GM12875 (cell line): ENCODE results near the gene GRID2.

Experiments
- H3K4me3 ChIP-seq: one replicate; pipeline ENCODE4 v1.5.1; 2011; ENCODE audit warnings: low read depth, low read length, control low read depth
- CTCF ChIP-seq: IDR thresholded peaks from 2 replicates; pipeline ENCODE4 v1.5.1; 2011; ENCODE audit warnings: low read depth, mild to moderate bottlenecking, control low read depth, inconsistent platforms, low read length, moderate library complexity, borderline replicate concordance; ENCODE audit not compliant: insufficient read depth

Gene GRID2

GRCh38 chr4:93730760-93731159 is 1427.0 kb downstream of the GRID2 start:
- H3K4me3 ChIP-seq, result no peak overlapping the region
- no peak for TF ChIP-seq CTCF

DNA sequence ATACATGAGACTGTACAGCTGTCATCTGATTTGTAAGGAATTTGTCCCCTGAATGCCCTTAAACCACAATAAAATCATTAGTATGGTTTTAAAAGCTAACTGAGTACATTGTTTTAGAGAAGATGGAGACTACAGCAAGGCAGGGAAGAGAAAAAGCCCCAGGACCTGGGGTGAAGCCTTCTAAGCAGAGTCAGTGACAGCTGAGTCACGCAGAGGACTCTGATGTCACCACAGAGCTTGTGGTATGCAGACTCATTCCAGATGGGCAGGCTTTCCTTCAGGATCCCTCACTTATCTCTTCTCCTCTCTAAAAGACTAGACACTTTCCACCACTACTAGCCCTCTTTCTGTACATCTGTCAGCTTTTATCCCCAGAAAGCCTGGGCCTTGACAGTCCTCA is 1427.7 kb downstream of the GRID2 start:
- H3K4me3 ChIP-seq, result no peak overlapping the region
- TF ChIP-seq CTCF, result no peak

- no peak for TF ChIP-seq CTCF
- no peak overlapping the region for H3K4me3 ChIP-seq
These were observed 1428.7 kb downstream of the GRID2 start for GRCh38 chr4:93732509-93732908.

DNA sequence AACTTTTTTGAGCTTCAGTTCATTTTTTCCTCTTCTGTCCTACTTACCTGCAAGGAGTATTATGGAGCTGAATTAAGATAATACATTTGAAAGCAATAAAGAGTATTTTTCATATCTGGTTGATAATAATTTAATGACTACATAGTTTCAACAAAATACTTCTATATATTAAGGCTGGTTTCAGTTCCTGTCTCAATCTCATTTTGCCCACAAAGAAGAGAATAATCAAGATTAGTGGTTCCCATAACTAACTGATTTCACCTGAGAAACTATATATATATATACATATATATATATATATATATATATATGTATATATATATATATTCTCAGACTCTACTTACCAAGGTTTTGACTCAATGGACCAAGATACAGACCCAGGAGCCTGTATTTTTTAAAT is 1437.1 kb downstream of the GRID2 start:
- H3K4me3 ChIP-seq, result no peak overlapping the region
- no peak for TF ChIP-seq CTCF

GRCh38 chr4:93743022-93743421 is 1439.3 kb downstream of the GRID2 start:
- H3K4me3 ChIP-seq, result no peak overlapping the region
- no peak for TF ChIP-seq CTCF

DNA sequence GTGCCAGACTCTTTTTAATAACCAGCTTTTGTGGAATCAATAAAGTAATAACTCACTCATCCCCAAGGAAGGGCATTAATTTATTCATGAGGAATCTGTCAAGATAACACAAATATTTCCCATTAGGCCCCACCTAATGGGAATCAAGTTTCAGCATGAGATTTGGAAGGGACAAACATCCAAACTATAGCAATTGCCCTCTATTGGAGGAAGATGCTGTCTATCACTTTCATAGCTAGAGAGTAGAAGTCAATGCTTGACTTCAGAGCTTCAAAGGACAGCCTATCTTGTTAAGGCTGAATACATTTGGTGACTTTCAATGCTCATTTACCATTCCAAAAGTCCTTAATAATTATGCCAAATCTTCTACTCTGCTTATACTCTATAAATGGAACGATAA is 1439.9 kb downstream of the GRID2 start:
- no peak for TF ChIP-seq CTCF
- H3K4me3 ChIP-seq, result no peak overlapping the region

DNA sequence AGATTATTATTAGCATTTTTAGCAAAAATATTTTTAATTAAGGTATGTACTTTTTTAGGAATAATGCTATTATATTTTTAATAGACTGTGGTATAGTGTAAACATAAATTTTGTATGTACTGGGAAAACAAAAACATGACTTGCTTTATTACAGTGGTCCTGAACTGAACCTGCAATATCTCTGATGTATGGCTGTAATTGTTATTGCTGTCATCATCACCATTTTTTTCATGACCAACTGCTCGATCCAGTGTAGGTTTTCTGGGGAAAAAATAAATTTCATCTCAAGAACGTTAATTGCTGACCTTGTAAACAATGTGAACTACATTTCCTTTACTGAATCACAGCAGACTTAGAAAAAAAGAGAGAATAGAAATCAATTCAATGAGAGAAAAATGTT is 1441.2 kb downstream of the GRID2 start:
- no peak for TF ChIP-seq CTCF
- H3K4me3 ChIP-seq, result no peak overlapping the region
